Measurements from ENCODE around the gene ZNF407. TPM values are rescaled to one million over a fixed set of nuclear protein-coding genes. Genes with fewer than 3 reads are reported as not detected.

ZNF407 gene
- total and polyA plus RNA-seq, 3 donors from 2014 or later = 10.9 to 35.9 (median 30.8) TPM

DNA sequence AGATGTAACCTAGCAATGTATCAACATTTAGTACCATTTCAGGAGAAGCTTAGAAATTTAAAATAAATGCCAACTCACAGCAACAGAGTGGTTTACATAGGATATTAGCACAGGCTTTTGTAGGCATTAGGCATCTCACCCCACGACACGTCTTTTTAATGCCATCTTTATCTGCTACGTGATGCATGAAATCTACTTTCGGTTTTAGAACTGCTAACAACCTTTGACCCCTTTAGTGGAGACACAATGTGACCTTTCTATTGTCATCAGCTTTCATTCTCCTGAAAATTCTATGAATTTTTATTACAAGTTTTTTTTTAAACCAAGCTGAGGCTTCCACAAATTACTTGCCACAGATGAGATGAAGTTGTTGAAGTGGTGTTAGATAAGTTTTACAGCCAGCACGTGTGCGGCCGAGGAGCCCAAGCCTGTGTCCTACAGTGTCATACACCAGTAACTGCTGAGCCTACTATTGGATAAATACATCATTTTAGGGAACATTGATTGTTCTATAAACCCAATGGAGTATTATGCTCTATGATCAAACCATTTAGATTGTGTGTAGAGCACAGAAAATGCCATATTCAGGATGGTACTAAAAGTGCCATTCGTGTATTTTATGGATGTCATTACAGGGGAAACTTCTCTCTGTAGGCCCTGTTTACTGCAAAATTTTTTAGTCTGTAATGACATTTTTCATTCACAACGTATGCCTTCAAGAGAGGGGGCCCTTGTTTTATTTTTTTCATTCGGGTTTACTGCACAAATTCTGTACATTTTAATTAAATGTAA lies 459.7 kb downstream of the ZNF407 start:
- Histone ChIP-seq H3K4me3 (no peak overlapping the region), H3K27me3 (no peaks in the 10 kb centered on the region), H3K4me1 (no peaks in the 10 kb centered on the region), H3K36me3 (ENCODE audit: low read depth, missing control alignments) (no peaks in the 10 kb centered on the region), H3K9me3 (no peaks in the 10 kb centered on the region), H3K27ac (no peak overlapping the region)
- no peak for DNase-seq
- WGBS, 2 donors = 92 to 93% methylated on average over 10 of the region's 10 CpGs
- intact Hi-C loops (cut with DNase I; ENCODE audit: low total_unique reads) = no loop called here
- TF ChIP-seq, protein P1, sequence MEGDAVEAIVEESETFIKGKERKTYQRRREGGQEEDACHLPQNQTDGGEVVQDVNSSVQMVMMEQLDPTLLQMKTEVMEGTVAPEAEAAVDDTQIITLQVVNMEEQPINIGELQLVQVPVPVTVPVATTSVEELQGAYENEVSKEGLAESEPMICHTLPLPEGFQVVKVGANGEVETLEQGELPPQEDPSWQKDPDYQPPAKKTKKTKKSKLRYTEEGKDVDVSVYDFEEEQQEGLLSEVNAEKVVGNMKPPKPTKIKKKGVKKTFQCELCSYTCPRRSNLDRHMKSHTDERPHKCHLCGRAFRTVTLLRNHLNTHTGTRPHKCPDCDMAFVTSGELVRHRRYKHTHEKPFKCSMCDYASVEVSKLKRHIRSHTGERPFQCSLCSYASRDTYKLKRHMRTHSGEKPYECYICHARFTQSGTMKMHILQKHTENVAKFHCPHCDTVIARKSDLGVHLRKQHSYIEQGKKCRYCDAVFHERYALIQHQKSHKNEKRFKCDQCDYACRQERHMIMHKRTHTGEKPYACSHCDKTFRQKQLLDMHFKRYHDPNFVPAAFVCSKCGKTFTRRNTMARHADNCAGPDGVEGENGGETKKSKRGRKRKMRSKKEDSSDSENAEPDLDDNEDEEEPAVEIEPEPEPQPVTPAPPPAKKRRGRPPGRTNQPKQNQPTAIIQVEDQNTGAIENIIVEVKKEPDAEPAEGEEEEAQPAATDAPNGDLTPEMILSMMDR (IDR thresholded peaks at IDR 0.05) = no peak
- TF ChIP-seq POLR2A (IDR thresholded peaks at IDR 0.05) = no peak

DNA sequence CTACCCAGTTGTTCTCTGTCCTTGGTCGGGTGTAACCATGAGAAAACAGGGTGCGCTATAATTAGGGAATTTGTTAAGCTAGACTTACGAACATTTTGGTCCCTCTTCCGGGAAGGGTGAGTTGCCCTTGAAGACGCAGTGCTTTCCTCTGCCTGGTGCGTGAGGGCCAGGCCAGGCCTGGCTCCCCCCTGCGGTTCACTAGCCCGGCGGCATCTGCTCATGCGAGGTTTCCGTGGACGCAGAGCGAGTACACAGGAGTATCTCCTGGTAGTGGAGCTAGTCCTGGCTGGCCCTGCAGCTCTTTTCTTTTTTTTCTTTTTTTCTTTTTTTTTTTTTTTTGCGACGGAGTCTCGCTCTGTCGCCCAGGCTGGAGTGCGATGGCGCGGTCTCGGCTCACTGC lies 462.5 kb downstream of the ZNF407 start:
- no peaks in the 10 kb centered on the region for H3K9me3 ChIP-seq
- no peaks in the 10 kb centered on the region for H3K36me3 ChIP-seq (ENCODE audit: low read depth, missing control alignments)
- DNase-seq = peak; percentile 33
- WGBS, 2 donors = 76% methylated on average over 19 to 21 of the region's 21 CpGs
- peak overlapping the region; percentile 32 to 44 for H3K4me3 ChIP-seq
- no peak for TF ChIP-seq POLR2A (IDR thresholded peaks at IDR 0.05)
- TF ChIP-seq, protein P1 (IDR thresholded peaks at IDR 0.05) = no peak
- no peaks in the 10 kb centered on the region for H3K4me1 ChIP-seq
- no peak overlapping the region for H3K27ac ChIP-seq
- intact Hi-C loops (cut with DNase I; ENCODE audit: low total_unique reads) = no loop called here
- H3K27me3 ChIP-seq = no peaks in the 10 kb centered on the region

DNA sequence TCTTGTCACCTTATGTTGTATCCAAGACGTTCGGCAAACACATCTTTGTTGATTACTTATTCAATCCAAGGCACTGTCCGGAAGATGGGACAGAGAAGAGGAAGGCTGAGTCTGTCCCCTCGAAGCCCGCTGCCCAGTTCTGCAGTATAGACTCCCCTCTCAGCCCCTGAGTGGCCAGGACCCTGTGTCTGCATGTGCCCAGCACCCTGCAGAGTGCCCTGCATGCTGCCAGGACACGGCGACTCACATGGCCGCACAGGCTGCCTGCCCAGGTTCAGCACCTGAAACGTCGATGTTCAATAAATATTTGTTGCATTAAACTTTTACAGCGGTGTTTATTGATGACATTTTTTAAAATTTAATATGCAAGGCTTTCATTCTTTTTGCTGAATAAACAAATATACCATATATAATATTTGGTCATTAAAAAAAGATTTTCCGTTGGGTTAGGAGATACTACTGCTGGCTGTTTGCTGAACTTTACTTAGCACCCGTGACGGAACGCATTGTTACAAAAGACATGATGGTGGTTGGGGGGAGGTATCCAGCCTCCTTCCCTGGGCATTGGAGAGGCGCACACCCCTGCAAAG lies 464.7 kb downstream of the ZNF407 start:
- H3K27ac ChIP-seq = no peak overlapping the region
- TF ChIP-seq, protein P1 (IDR thresholded peaks at IDR 0.05) = no peak
- TF ChIP-seq POLR2A (IDR thresholded peaks at IDR 0.05) = no peak
- no peaks in the 10 kb centered on the region for H3K36me3 ChIP-seq (ENCODE audit: low read depth, missing control alignments)
- no peaks in the 10 kb centered on the region for H3K27me3 ChIP-seq
- no peaks in the 10 kb centered on the region for H3K4me1 ChIP-seq
- H3K9me3 ChIP-seq = no peaks in the 10 kb centered on the region
- 95 to 96% methylated on average over 16 of the region's 16 CpGs for WGBS, 2 donors
- no peak overlapping the region for H3K4me3 ChIP-seq
- no peak for DNase-seq
- intact Hi-C loops (cut with DNase I; ENCODE audit: low total_unique reads) = no loop called here

DNA sequence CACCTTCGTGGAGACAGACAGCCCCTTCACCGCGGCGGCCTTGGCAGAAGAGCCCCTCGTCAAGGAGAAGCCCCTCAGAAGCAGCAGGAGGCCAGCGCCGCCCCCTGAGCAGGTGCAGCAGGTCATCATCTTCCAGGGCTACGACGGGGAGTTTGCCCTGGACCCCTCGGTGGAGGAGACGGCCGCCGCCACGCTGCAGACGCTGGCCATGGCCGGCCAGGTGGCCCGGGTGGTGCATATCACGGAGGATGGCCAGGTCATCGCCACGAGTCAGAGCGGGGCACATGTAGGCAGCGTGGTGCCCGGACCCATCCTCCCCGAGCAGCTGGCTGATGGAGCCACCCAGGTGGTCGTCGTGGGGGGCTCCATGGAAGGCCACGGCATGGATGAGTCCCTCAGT lies 465.5 kb downstream of the ZNF407 start:
- H3K27ac ChIP-seq = no peak overlapping the region
- H3K4me3 ChIP-seq = no peak overlapping the region
- DNase-seq = no peak
- intact Hi-C loops (cut with DNase I; ENCODE audit: low total_unique reads) = no loop called here
- no peaks in the 10 kb centered on the region for H3K36me3 ChIP-seq (ENCODE audit: low read depth, missing control alignments)
- WGBS, 2 donors = 96 to 100% methylated on average over 4 to 27 of the region's 27 CpGs
- H3K27me3 ChIP-seq = no peaks in the 10 kb centered on the region
- no peak for TF ChIP-seq POLR2A (IDR thresholded peaks at IDR 0.05)
- TF ChIP-seq, protein P1 (IDR thresholded peaks at IDR 0.05) = no peak
- H3K4me1 ChIP-seq = no peaks in the 10 kb centered on the region
- no peaks in the 10 kb centered on the region for H3K9me3 ChIP-seq

All from testis (tissue), 3 donors.